Measurements from ENCODE around the gene OBI1.

OBI1 gene

GRCh38 chr13:78604782-78605611 lies 54.0 kb downstream of the OBI1 start (continued):
- TF ChIP-seq, protein P1, sequence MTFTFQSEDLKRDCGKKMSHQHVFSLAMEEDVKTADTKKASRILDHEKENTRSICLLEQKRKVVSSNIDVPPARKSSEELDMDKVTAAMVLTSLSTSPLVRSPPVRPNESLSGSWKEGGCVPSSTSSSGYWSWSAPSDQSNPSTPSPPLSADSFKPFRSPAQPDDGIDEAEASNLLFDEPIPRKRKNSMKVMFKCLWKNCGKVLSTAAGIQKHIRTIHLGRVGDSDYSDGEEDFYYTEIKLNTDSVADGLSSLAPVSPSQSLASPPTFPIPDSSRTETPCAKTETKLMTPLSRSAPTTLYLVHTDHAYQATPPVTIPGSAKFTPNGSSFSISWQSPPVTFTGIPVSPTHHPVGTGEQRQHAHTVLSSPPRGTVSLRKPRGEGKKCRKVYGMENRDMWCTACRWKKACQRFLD (tag by site-specific recombination; IDR thresholded peaks at IDR 0.05): no peak
- TF ChIP-seq ZNF660 (tag by site-specific recombination; IDR thresholded peaks at IDR 0.05) (no peak), ZNF416 (tag by site-specific recombination; IDR thresholded peaks at IDR 0.05) (no peak), ZNF830 (tag by site-specific recombination; IDR thresholded peaks at IDR 0.05; ENCODE audit: low read depth) (no peak), ZNF776 (tag by site-specific recombination; IDR thresholded peaks at IDR 0.05; ENCODE audit: borderline replicate concordance) (no peak), ZFP69B (tag by site-specific recombination; IDR thresholded peaks at IDR 0.05) (no peak), ZNF670 (tag by site-specific recombination; IDR thresholded peaks at IDR 0.05; ENCODE audit: low read depth) (no peak), ZNF341 (tag by site-specific recombination; IDR thresholded peaks at IDR 0.05; ENCODE audit: low read depth) (peak; percentile 28; the same call in 1 of the 2 replicates), ZBTB48 (tag by site-specific recombination; IDR thresholded peaks at IDR 0.05) (no peak), ZSCAN5A (tag by site-specific recombination; IDR thresholded peaks at IDR 0.05) (no peak), ZNF530 (tag by site-specific recombination; IDR thresholded peaks at IDR 0.05; ENCODE audit: low read depth) (no peak), ZNF10 (tag by site-specific recombination; IDR thresholded peaks at IDR 0.05) (no peak), ZNF76 (tag by site-specific recombination; IDR thresholded peaks at IDR 0.05; ENCODE audit: borderline replicate concordance, low read depth) (no peak), PRDM1 (tag by site-specific recombination; IDR thresholded peaks at IDR 0.05) (no peak), TCF7L2 (IDR thresholded peaks at IDR 0.05; ENCODE audit: borderline replicate concordance, low read depth, low read length) (peak; percentile 58; the same call in 1 of the 2 replicates), ZNF292 (tag by site-specific recombination; IDR thresholded peaks at IDR 0.05; ENCODE audit: borderline replicate concordance, low read depth) (no peak), ZNF544 (tag by site-specific recombination; IDR thresholded peaks at IDR 0.05) (no peak), ZNF626 (tag by site-specific recombination; IDR thresholded peaks at IDR 0.05) (no peak), YY1 (tag by site-specific recombination; IDR thresholded peaks at IDR 0.05) (no peak), SCRT1 (tag by site-specific recombination; IDR thresholded peaks at IDR 0.05; ENCODE audit: borderline replicate concordance) (no peak), ZBTB8A (tag by site-specific recombination; IDR thresholded peaks at IDR 0.05) (no peak), PRDM4 (tag by site-specific recombination; IDR thresholded peaks at IDR 0.05) (peak; percentile 28; the same call in 1 of the 2 replicates), ZSCAN23 (tag by site-specific recombination; IDR thresholded peaks at IDR 0.05) (peak; percentile 46; the same call in 1 of the 2 replicates), ZNF24 (tag by site-specific recombination; IDR thresholded peaks at IDR 0.05) (no peak), WT1 (tag by site-specific recombination; IDR thresholded peaks at IDR 0.05) (peak; percentile 72), ZSCAN30 (tag by site-specific recombination; IDR thresholded peaks at IDR 0.05) (peak; percentile 47; the same call in 1 of the 2 replicates), ZNF600 (tag by site-specific recombination; IDR thresholded peaks at IDR 0.05) (0 out of 2 replicates have a peak, but pooled peaks have one; percentile 20), ZNF558 (tag by site-specific recombination; IDR thresholded peaks at IDR 0.05) (no peak), ZNF785 (tag by site-specific recombination; IDR thresholded peaks at IDR 0.05) (no peak), FEZF1 (tag by site-specific recombination; IDR thresholded peaks at IDR 0.05) (peak; percentile 92), ZNF394 (tag by site-specific recombination; IDR thresholded peaks at IDR 0.05; ENCODE audit: borderline replicate concordance) (no peak), GLIS2 (tag by site-specific recombination; IDR thresholded peaks at IDR 0.05) (peak; percentile 69), GFI1B (tag by site-specific recombination; IDR thresholded peaks at IDR 0.05) (no peak), ZNF792 (tag by site-specific recombination; IDR thresholded peaks at IDR 0.05) (no peak)
- TF ChIP-seq, protein P2, sequence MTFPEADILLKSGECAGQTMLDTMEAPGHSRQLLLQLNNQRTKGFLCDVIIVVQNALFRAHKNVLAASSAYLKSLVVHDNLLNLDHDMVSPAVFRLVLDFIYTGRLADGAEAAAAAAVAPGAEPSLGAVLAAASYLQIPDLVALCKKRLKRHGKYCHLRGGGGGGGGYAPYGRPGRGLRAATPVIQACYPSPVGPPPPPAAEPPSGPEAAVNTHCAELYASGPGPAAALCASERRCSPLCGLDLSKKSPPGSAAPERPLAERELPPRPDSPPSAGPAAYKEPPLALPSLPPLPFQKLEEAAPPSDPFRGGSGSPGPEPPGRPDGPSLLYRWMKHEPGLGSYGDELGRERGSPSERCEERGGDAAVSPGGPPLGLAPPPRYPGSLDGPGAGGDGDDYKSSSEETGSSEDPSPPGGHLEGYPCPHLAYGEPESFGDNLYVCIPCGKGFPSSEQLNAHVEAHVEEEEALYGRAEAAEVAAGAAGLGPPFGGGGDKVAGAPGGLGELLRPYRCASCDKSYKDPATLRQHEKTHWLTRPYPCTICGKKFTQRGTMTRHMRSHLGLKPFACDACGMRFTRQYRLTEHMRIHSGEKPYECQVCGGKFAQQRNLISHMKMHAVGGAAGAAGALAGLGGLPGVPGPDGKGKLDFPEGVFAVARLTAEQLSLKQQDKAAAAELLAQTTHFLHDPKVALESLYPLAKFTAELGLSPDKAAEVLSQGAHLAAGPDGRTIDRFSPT (tag by site-specific recombination; IDR thresholded peaks at IDR 0.05): peak; percentile 16; the same call in 1 of the 2 replicates
